ENCODE measurements around the gene RBBP8.

DNA sequence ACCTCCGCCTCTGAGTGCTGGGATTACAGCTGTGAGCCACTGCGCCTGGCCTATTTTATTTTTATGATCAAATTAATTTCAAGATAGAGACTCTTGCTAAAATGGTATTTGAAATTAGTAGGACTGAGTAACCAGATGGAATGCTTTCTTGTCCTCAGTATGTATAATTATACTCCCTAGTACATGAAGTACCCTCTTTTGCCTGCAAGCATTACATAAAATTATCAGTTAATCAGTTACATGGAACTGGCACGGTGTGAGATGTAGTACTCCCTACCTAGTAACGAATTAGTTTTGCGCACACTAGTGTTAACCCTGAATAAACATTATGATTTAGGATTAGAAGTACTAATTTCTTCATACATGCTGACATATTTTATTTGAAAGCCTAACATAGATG is 41.6 kb downstream of the RBBP8 start:
- TF ChIP-seq, protein P1, sequence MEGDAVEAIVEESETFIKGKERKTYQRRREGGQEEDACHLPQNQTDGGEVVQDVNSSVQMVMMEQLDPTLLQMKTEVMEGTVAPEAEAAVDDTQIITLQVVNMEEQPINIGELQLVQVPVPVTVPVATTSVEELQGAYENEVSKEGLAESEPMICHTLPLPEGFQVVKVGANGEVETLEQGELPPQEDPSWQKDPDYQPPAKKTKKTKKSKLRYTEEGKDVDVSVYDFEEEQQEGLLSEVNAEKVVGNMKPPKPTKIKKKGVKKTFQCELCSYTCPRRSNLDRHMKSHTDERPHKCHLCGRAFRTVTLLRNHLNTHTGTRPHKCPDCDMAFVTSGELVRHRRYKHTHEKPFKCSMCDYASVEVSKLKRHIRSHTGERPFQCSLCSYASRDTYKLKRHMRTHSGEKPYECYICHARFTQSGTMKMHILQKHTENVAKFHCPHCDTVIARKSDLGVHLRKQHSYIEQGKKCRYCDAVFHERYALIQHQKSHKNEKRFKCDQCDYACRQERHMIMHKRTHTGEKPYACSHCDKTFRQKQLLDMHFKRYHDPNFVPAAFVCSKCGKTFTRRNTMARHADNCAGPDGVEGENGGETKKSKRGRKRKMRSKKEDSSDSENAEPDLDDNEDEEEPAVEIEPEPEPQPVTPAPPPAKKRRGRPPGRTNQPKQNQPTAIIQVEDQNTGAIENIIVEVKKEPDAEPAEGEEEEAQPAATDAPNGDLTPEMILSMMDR (IDR thresholded peaks at IDR 0.05; ENCODE audit: poor library complexity), result no peak
- no peak for TF ChIP-seq EZH2phosphoT487 (IDR thresholded peaks at IDR 0.05; ENCODE audit: low read depth, severe bottlenecking, unreplicated experiment)

Measured in hepatocyte (in vitro differentiated cells).